K562 (cell line): Measurements from ENCODE around the gene PIK3R5. TPM values are rescaled to one million over a fixed set of nuclear protein-coding genes. Genes with fewer than 3 reads are reported as not detected.

Source experiments
- ATAC-seq: fragments of 200-7000 bp; cut with Tn5 transposase; 3 replicates; pipeline ENCODE4 v1.9.1; 2020; ENCODE audit warnings: moderate library complexity
- BruUV-seq: library from RNA; stranded (reverse); fragments of 400-500 nt; replicated peaks from 2 replicates; lab custom pipeline; 2021; lab: Mats Ljungman, UMichigan
- CTCF ChIA-PET: fragments of 300-600 bp; formaldehyde crosslinking; extraction: SDS; loops from one replicate; lab custom pipeline; 2021; ENCODE audit warnings: low intra/inter-chr PET ratio; lab: Yijun Ruan, JAX
- POLR2A ChIA-PET: fragments of 300-600, 350-650 bp; sonication (Branson Sonifier 250); formaldehyde crosslinking; extraction: SDS; loops from one replicate; lab custom pipeline; 2021; ENCODE audit warnings: antibody characterized with exemption, inconsistent platforms; lab: Yijun Ruan, JAX
- DNase-seq, 4 experiments: peaks; one replicate each; pipeline versions ENCODE4 v3.0.0 to v3.0.0-alpha.2; 2011 to 2018; ENCODE audit warnings: low spot score in 3 of 4, mixed read lengths in 3 of 4; ENCODE audit errors: extremely low read depth in 1 of 4
- FAIRE-seq: peaks from 2 replicates; lab custom pipeline; 2011; peaks lifted over from hg19 to GRCh38; lab: Jason Lieb, UNC
- H2AFZ ChIP-seq: 2 replicates; pipeline ENCODE4 v1.6.0; 2011; ENCODE audit warnings: low read depth, low read length, control low read depth, inconsistent platforms
- H3K27ac ChIP-seq: fragments of 200-600 bp; 3 replicates; pipeline ENCODE4 v1.8.0; 2011; ENCODE audit warnings: low read depth, mild to moderate bottlenecking, control low read depth, inconsistent platforms, low read length, moderate library complexity, mixed read lengths; ENCODE audit errors: extremely low read depth
- H3K27me3 ChIP-seq, 2 experiments: fragments of 300-600 bp in 1 of 2; 2 replicates in 1 of 2; 3 replicates in 1 of 2; pipeline versions ENCODE4 v1.6.0 to v1.8.0; 2011; ENCODE audit warnings: inconsistent platforms in 2 of 2, low read length in 2 of 2, mild to moderate bottlenecking in 1 of 2, mixed read lengths in 1 of 2, moderate library complexity in 1 of 2; ENCODE audit not compliant: control insufficient read depth in 2 of 2, insufficient read depth in 2 of 2
- H3K36me3 ChIP-seq: fragments of 300-600 bp; 3 replicates; pipeline ENCODE4 v1.8.0; 2011; ENCODE audit warnings: mild to moderate bottlenecking, low read length, inconsistent platforms; ENCODE audit not compliant: control insufficient read depth, insufficient read depth
- H3K4me1 ChIP-seq, 2 experiments: fragments of 200-600 bp in 1 of 2; replicated peaks in 1 of 2; 2 replicates in 1 of 2; 3 replicates in 1 of 2; pipeline versions ENCODE4 v1.5.1 to v1.8.0; 2011; ENCODE audit warnings: inconsistent platforms in 2 of 2, low read length in 2 of 2, mild to moderate bottlenecking in 1 of 2, mixed read lengths in 1 of 2, moderate library complexity in 1 of 2; ENCODE audit not compliant: control insufficient read depth in 2 of 2, insufficient read depth in 2 of 2
- H3K4me2 ChIP-seq: 2 replicates; pipeline ENCODE4 v1.6.1; 2011; ENCODE audit warnings: low read length, control low read depth, inconsistent platforms, mixed read lengths; ENCODE audit not compliant: insufficient read depth
- H3K4me3 ChIP-seq: fragments of 200-600 bp; sonication (generic), shearing (Covaris generic); 2 replicates; pipeline ENCODE4 v1.5.1; 2016; ENCODE audit warnings: control low read depth, inconsistent platforms
- H3K79me2 ChIP-seq: fragments of 200-600 bp; 3 replicates; pipeline ENCODE4 v1.8.0; 2011; ENCODE audit warnings: low read length, inconsistent platforms; ENCODE audit not compliant: control insufficient read depth, insufficient read depth
- H3K9ac ChIP-seq, 2 experiments: 2 replicates each; pipeline versions ENCODE4 v1.6.0 to v1.6.1; 2011; ENCODE audit warnings: low read depth in 2 of 2, low read length in 2 of 2, control low read depth in 1 of 2, inconsistent platforms in 1 of 2, mild to moderate bottlenecking in 1 of 2, mixed read lengths in 1 of 2; ENCODE audit not compliant: insufficient read depth in 1 of 2
- H3K9me1 ChIP-seq: one replicate; pipeline ENCODE4 v1.6.0; 2011; ENCODE audit warnings: inconsistent platforms, mild to moderate bottlenecking, low read length, moderate library complexity; ENCODE audit not compliant: control insufficient read depth, insufficient read depth
- H3K9me3 ChIP-seq: replicated peaks from 2 replicates; pipeline ENCODE4 v1.5.1; 2011; ENCODE audit warnings: low read depth, low read length, inconsistent platforms; ENCODE audit not compliant: control insufficient read depth, insufficient read depth
- H4K20me1 ChIP-seq: replicated peaks from 2 replicates; pipeline ENCODE4 v1.6.1; 2011; ENCODE audit warnings: low read length, inconsistent platforms, mixed read lengths; ENCODE audit not compliant: control insufficient read depth, insufficient read depth
- CHD1 ChIP-seq: fragments of 200-600 bp; sonication (generic); IDR thresholded peaks from one replicate; pipeline ENCODE4 v1.6.1; 2012; ENCODE audit warnings: mild to moderate bottlenecking, moderate library complexity, low read length, inconsistent platforms
- GTF3C2 ChIP-seq: IDR thresholded peaks from 3 replicates; pipeline ENCODE4 v1.6.1; 2011; ENCODE audit warnings: borderline replicate concordance, mild to moderate bottlenecking, moderate library complexity; ENCODE audit not compliant: insufficient read length; ENCODE audit errors: extremely low read depth
- WGBS: fragments of 100-300 bp; shearing (Covaris generic); methylation state at CpG from one replicate; pipeline ENCODE4 v1.1.6; 2016; ENCODE audit warnings: low coverage, mixed read lengths; ENCODE audit not compliant: insufficient coverage; ENCODE audit errors: missing lambda C conversion rate; 5-methylcytosine and 5-hydroxymethylcytosine counted together
- in situ Hi-C: fragments of 300-500 bp; cut with MboI; formaldehyde crosslinking; loops from 4 replicates; pipeline ENCODE4 v1.15.0; 2018; ENCODE audit warnings: inconsistent platforms, mixed read lengths
- intact Hi-C: fragments of 100-400 bp; cut with micrococcal nuclease; formaldehyde crosslinking; loops from 2 replicates; pipeline ENCODE4 v1.14.2; 2022
- polyA plus RNA-seq, 8 experiments: library from polyadenylated mRNA; depleted of rRNA in 4 of 8; stranded (reverse) in 5 of 8; unstranded in 3 of 8; fragments of >200 nt; fragmentation: Nextera tagmentation in 2 of 8; fragmentation: Illumina TruSeq in 1 of 8; extraction: Ambion mirVana in 2 of 8; extraction: Trizol in 1 of 8; gene quantifications; 2 replicates each; pipeline versions ENCODE4 v1.2.1 to v1.2.3, GENCODE V29; 2011 to 2014; ENCODE audit warnings: inconsistent platforms in 1 of 8, missing spikeins in 1 of 8
- total RNA-seq, 7 experiments: library from RNA; depleted of rRNA in 6 of 7; stranded (reverse); fragments of >200 nt in 6 of 7; fragmentation: Illumina TruSeq in 2 of 7; extraction: Trizol in 2 of 7; gene quantifications; 2 replicates each; pipeline versions ENCODE4 v1.2.1 to v1.2.3, GENCODE V29; 2011 to 2021; ENCODE audit warnings: low replicate concordance in 1 of 7

The PIK3R5 gene
- total and polyA plus RNA-seq, 9 of the 15 experiments (the other 6 are each of a cell fraction or from before 2014, with no cell fraction given), result 0.01 to 0.38 TPM; not detected in 7

- FAIRE-seq, result no peak
- H3K27me3 ChIP-seq, result peaks cover 0 to 17% of the 10 kb centered on the region in 2 experiments; a peak in 3 of 5 replicates
- H2AFZ ChIP-seq, result no peak overlapping the region
- H3K27ac ChIP-seq, result no peak overlapping the region
- H3K4me3 ChIP-seq, result no peak overlapping the region
- H3K9me3 ChIP-seq, result no peaks in the 10 kb centered on the region
- no peak for DNase-seq
- ChIA-PET CTCF (no interaction called here), POLR2A (no interaction called here)
- no peaks in the 10 kb centered on the region for H3K9me1 ChIP-seq
- H3K4me1 ChIP-seq, result peaks cover 0 to 6% of the 10 kb centered on the region in 2 experiments; a peak in 2 of 5 replicates
- TF ChIP-seq GTF3C2 (no peak), CHD1 (no peak)
- WGBS, result 0% methylated on average over 6 of the region's 10 CpGs
- no peaks in the 10 kb centered on the region for H4K20me1 ChIP-seq
- no peak overlapping the region for H3K4me2 ChIP-seq
- intact Hi-C loops (no loop called here), in situ Hi-C loops (no loop called here)
- no peaks in the 10 kb centered on the region for H3K36me3 ChIP-seq
- no peaks in the 10 kb centered on the region for H3K79me2 ChIP-seq
- H3K9ac ChIP-seq, result no peak overlapping the region
- no TSS peak for BruUV-seq
- no peak for ATAC-seq
These were observed 5.0 kb downstream of the PIK3R5 start for GRCh38 chr17:8960325-8961140.
